NT2/D1 (cell line): ENCODE measurements around the gene DNAH8.

Source experiments
- SUZ12 ChIP-seq: IDR thresholded peaks from 2 replicates; pipeline ENCODE4 v1.6.1; 2011; ENCODE audit not compliant: insufficient read length, insufficient read depth; ENCODE audit errors: extremely low read depth
- ZNF274 ChIP-seq: IDR thresholded peaks from 2 replicates; pipeline ENCODE4 v1.6.1; 2011; ENCODE audit warnings: mild to moderate bottlenecking, low read depth, low read length

DNA sequence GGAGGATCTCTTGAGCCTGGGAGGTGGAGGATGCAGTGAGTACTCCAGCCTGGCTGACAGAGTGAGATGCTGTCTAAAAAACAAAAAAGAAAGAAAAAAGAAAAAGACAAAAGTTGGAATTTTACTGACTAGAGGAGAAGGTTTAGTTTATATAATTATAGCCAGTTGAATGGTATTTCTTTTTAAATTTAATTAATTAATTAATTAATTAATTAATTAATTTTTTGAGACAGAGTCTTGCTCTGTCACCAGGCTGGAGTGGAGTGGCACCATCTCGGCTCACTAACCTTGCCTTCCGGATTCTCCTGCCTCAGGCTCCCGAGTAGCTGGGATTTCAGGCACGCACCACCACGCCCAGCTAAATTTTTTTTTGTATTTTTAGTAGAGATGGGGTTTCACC lies 8.7 kb downstream of the DNAH8 start:
- TF ChIP-seq SUZ12 (no peak), ZNF274 (no peak)
